ENCODE results near the gene IGBP1. TPM values are rescaled to one million over a fixed set of nuclear protein-coding genes. Genes with fewer than 3 reads are reported as not detected.
A peak's percentile ranks its signal among the peaks of the same experiment; 100 is the strongest.

IGBP1 gene
- total and polyA plus RNA-seq, 4 donors: 34.4 to 78.1 (median 52.5) TPM

DNA sequence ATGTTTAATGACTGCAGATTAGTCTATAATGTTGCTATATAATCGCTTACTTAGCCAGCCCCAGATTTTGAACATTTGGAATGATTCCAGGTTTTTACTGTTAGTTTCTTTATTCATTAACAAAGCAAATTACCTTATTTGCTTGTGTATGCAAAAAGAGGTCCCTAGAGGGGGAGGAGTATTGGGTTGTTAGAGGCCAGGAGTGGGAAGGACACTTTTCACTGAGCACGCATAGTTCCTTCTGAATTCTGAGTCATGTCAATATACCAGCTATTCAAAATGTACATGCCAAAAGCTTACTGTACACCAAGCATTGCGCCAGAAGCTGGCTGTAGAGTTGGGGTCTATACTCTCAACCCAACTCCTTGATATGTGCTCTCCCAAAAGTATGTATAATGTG, 39.0 kb downstream of the IGBP1 start:
- ATAC-seq (ENCODE audit: low FRiP score): no peak
- no peaks in the 10 kb centered on the region for H3K9me3 ChIP-seq (ENCODE audit: control insufficient read depth, low read length)
- 78 to 92% methylated on average over 3 of the region's 3 CpGs for WGBS, 2 donors
- H3K4me3 ChIP-seq (ENCODE audit: low read length in 2 of 2): no peak overlapping the region
- intact Hi-C loops (cut with DNase I): no loop called here
- no peaks in the 10 kb centered on the region for H3K27me3 ChIP-seq (ENCODE audit: control insufficient read depth in 1 of 2, insufficient read depth in 2 of 2, low read length in 1 of 2)
- H3K36me3 ChIP-seq (ENCODE audit: control insufficient read depth in 1 of 2, insufficient read depth in 2 of 2, low read length in 1 of 2): no peaks in the 10 kb centered on the region
- no peak overlapping the region for H3K27ac ChIP-seq (ENCODE audit: low read depth in 1 of 2, low read length in 2 of 2)
- no peaks in the 10 kb centered on the region for H3K4me1 ChIP-seq (ENCODE audit: control insufficient read depth in 1 of 2, insufficient read depth in 2 of 2, low read length in 2 of 2)
- no peak for DNase-seq

DNA sequence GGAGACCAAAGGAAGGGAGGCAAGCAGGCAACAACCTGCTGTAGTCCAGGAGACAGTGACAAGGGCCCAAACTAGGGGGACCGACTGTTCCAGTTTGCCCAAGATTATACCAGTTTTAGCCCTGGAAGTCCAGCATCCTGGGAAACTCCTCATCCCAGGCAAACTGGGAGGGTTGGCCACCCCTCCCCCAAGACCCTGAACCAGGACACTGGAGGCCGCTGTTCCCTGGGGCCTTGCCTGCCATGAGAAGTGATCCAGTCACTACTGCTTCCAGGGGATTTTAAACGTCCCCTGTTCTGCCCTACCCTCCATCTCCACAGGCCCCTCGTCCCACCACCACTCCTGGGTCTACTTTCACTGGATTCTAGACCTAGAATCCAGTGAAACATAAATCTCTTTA, 39.7 kb downstream of the IGBP1 start:
- Histone ChIP-seq H3K4me3 (ENCODE audit: low read length in 2 of 2) (no peak overlapping the region), H3K27ac (ENCODE audit: low read depth in 1 of 2, low read length in 2 of 2) (no peak overlapping the region), H3K36me3 (ENCODE audit: control insufficient read depth in 1 of 2, insufficient read depth in 2 of 2, low read length in 1 of 2) (no peaks in the 10 kb centered on the region), H3K27me3 (ENCODE audit: control insufficient read depth in 1 of 2, insufficient read depth in 2 of 2, low read length in 1 of 2) (no peaks in the 10 kb centered on the region), H3K9me3 (ENCODE audit: control insufficient read depth, low read length) (no peaks in the 10 kb centered on the region), H3K4me1 (ENCODE audit: control insufficient read depth in 1 of 2, insufficient read depth in 2 of 2, low read length in 2 of 2) (no peaks in the 10 kb centered on the region)
- intact Hi-C loops (cut with DNase I): no loop called here
- DNase-seq (no peak), ATAC-seq (ENCODE audit: low FRiP score) (no peak)
- 57 to 83% methylated on average over 4 of the region's 4 CpGs for WGBS, 2 donors

GRCh38 chrX:70174754-70175153, 41.5 kb downstream of the IGBP1 start:
- DNase-seq: no peak
- Histone ChIP-seq H3K9me3 (ENCODE audit: control insufficient read depth, low read length) (no peaks in the 10 kb centered on the region), H3K27me3 (ENCODE audit: control insufficient read depth in 1 of 2, insufficient read depth in 2 of 2, low read length in 1 of 2) (no peaks in the 10 kb centered on the region), H3K4me1 (ENCODE audit: control insufficient read depth in 1 of 2, insufficient read depth in 2 of 2, low read length in 2 of 2) (no peaks in the 10 kb centered on the region), H3K4me3 (ENCODE audit: low read length in 2 of 2) (no peak overlapping the region), H3K36me3 (ENCODE audit: control insufficient read depth in 1 of 2, insufficient read depth in 2 of 2, low read length in 1 of 2) (no peaks in the 10 kb centered on the region), H3K27ac (ENCODE audit: low read depth in 1 of 2, low read length in 2 of 2) (no peak overlapping the region)
- no peak for ATAC-seq (ENCODE audit: low FRiP score)
- intact Hi-C loops (cut with DNase I): no loop called here
- 26 to 30% methylated on average over 4 of the region's 4 CpGs for WGBS, 2 donors

DNA sequence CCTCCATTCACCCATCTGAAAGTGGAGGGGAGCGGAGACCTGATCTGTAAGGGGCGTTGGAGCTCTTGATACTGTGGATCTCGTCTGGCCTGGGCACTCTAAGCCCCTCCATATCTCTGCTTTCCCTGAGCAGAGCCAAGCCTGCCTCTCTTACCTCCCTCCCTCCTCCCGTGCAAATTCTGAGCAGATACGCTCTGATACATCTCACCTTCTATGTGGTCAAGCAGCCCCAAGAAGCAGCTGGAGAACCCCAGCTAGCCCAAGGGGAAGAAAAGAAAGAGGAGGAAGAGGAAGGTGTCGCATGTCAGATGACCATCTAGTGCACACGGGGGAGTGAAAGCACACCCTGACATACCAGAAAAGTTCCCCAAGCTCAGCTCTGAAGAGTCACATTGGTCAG, 42.1 kb downstream of the IGBP1 start:
- ATAC-seq (ENCODE audit: low FRiP score): no peak
- Histone ChIP-seq H3K27ac (ENCODE audit: low read depth in 1 of 2, low read length in 2 of 2) (no peak overlapping the region), H3K36me3 (ENCODE audit: control insufficient read depth in 1 of 2, insufficient read depth in 2 of 2, low read length in 1 of 2) (no peaks in the 10 kb centered on the region), H3K4me1 (ENCODE audit: control insufficient read depth in 1 of 2, insufficient read depth in 2 of 2, low read length in 2 of 2) (no peaks in the 10 kb centered on the region), H3K4me3 (ENCODE audit: low read length in 2 of 2) (no peak overlapping the region), H3K9me3 (ENCODE audit: control insufficient read depth, low read length) (no peaks in the 10 kb centered on the region), H3K27me3 (ENCODE audit: control insufficient read depth in 1 of 2, insufficient read depth in 2 of 2, low read length in 1 of 2) (no peaks in the 10 kb centered on the region)
- no peak for DNase-seq
- intact Hi-C loops (cut with DNase I): no loop called here
- WGBS, 2 donors: 79 to 85% methylated on average over 7 of the region's 7 CpGs

DNA sequence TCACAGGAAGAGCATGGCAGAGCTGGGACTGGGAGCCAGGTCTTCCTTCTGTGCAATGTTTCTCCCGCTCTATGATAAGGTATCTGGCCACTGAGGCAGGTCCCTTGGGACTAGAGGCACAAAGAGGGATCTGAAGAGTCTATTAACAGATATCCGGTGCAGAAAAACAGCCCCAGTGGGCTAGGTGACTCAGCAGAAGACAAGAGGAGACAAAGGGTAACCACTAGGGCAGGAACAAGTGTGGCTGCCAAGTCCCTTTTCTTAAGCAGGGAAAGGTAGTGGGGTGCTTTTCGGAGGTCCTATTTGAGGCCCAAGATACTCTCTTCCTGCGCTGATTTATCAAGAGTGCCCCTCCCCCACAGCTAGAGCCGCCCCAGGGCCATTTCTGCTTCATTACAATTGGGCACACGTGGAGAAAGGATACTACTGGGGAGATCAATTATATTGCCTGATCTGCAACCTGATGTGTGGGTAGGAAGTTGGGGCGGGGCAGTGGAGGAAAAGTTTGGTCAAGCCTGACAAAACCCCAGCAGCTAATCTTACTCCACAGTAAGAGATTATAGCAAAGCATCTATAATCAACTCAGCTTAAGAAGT, 43.8 kb downstream of the IGBP1 start, which contains the start of gene DGAT2L6:
Gene DGAT2L6, plus strand, starts transcription at position 546 of the 596 bp plus-strand sequence. CDS start 100 bp downstream, outside the sequence.
- Histone ChIP-seq H3K27ac (ENCODE audit: low read depth in 1 of 2, low read length in 2 of 2) (no peak within 1 kb of the TSS), H3K36me3 (ENCODE audit: control insufficient read depth in 1 of 2, insufficient read depth in 2 of 2, low read length in 1 of 2) (no peaks in the 10 kb centered on the region), H3K9me3 (ENCODE audit: control insufficient read depth, low read length) (no peaks in the 10 kb centered on the region), H3K4me1 (ENCODE audit: control insufficient read depth in 1 of 2, insufficient read depth in 2 of 2, low read length in 2 of 2) (no peaks in the 10 kb centered on the region), H3K4me3 (ENCODE audit: low read length in 2 of 2) (no peak within 1 kb of the TSS), H3K27me3 (ENCODE audit: control insufficient read depth in 1 of 2, insufficient read depth in 2 of 2, low read length in 1 of 2) (no peaks in the 10 kb centered on the region)
- intact Hi-C loops (cut with DNase I): no loop called here
- no peak for ATAC-seq (ENCODE audit: low FRiP score)
- no peak for DNase-seq
- WGBS, 2 donors: 61 to 77% methylated on average over 7 of the region's 7 CpGs

GRCh38 chrX:70183091-70183490, 49.8 kb downstream of the IGBP1 start:
- no peaks in the 10 kb centered on the region for H3K27me3 ChIP-seq (ENCODE audit: control insufficient read depth in 1 of 2, insufficient read depth in 2 of 2, low read length in 1 of 2)
- no peak for DNase-seq
- no peaks in the 10 kb centered on the region for H3K9me3 ChIP-seq (ENCODE audit: control insufficient read depth, low read length)
- WGBS, 2 donors: 64 to 77% methylated on average over 5 of the region's 5 CpGs
- H3K4me1 ChIP-seq (ENCODE audit: control insufficient read depth in 1 of 2, insufficient read depth in 2 of 2, low read length in 2 of 2): no peaks in the 10 kb centered on the region
- no peak overlapping the region for H3K4me3 ChIP-seq (ENCODE audit: low read length in 2 of 2)
- no peaks in the 10 kb centered on the region for H3K36me3 ChIP-seq (ENCODE audit: control insufficient read depth in 1 of 2, insufficient read depth in 2 of 2, low read length in 1 of 2)
- H3K27ac ChIP-seq (ENCODE audit: low read depth in 1 of 2, low read length in 2 of 2): no peak overlapping the region
- intact Hi-C loops (cut with DNase I): no loop called here
- ATAC-seq (ENCODE audit: low FRiP score): no peak

DNA sequence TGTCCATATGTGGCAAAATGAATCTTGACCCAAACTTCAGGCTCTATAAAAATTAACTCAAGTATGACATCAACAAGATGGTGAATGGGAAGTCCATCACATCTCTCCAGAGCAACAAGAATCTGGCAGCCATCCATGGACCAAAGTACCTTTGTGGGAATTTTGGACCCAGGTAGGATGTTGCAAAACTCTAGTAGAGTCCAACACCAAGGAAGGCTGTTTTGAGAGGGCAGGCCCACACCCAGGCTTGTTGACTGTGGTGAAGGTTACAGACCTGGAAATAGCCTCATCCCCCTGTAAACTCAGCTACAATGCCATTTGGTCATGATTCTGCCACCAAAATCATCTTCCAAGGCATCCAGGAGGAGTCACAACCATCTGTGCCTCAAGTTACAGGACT, 57.0 kb downstream of the IGBP1 start:
- Histone ChIP-seq H3K4me1 (ENCODE audit: control insufficient read depth in 1 of 2, insufficient read depth in 2 of 2, low read length in 2 of 2) (no peaks in the 10 kb centered on the region), H3K27ac (ENCODE audit: low read depth in 1 of 2, low read length in 2 of 2) (no peak overlapping the region), H3K4me3 (ENCODE audit: low read length in 2 of 2) (no peak overlapping the region), H3K9me3 (ENCODE audit: control insufficient read depth, low read length) (no peaks in the 10 kb centered on the region), H3K36me3 (ENCODE audit: control insufficient read depth in 1 of 2, insufficient read depth in 2 of 2, low read length in 1 of 2) (no peaks in the 10 kb centered on the region), H3K27me3 (ENCODE audit: control insufficient read depth in 1 of 2, insufficient read depth in 2 of 2, low read length in 1 of 2) (no peaks in the 10 kb centered on the region)
- no peak for DNase-seq
- no peak for ATAC-seq (ENCODE audit: low FRiP score)
- intact Hi-C loops (cut with DNase I): no loop called here

- no peak overlapping the region for H3K4me3 ChIP-seq (ENCODE audit: low read length in 2 of 2)
- 12 to 20% methylated on average over 12 of the region's 12 CpGs for WGBS, 2 donors
- ATAC-seq (ENCODE audit: low FRiP score) (peak; percentile 63), DNase-seq (peak in 1 of 2 donors; percentile 56)
- H3K36me3 ChIP-seq (ENCODE audit: control insufficient read depth in 1 of 2, insufficient read depth in 2 of 2, low read length in 1 of 2): no peaks in the 10 kb centered on the region
- no peak overlapping the region for H3K27ac ChIP-seq (ENCODE audit: low read depth in 1 of 2, low read length in 2 of 2)
- no peaks in the 10 kb centered on the region for H3K27me3 ChIP-seq (ENCODE audit: control insufficient read depth in 1 of 2, insufficient read depth in 2 of 2, low read length in 1 of 2)
- intact Hi-C loops (cut with DNase I): no loop called here
- no peaks in the 10 kb centered on the region for H3K4me1 ChIP-seq (ENCODE audit: control insufficient read depth in 1 of 2, insufficient read depth in 2 of 2, low read length in 2 of 2)
- H3K9me3 ChIP-seq (ENCODE audit: control insufficient read depth, low read length): no peaks in the 10 kb centered on the region
Measured at GRCh38 chrX:70196961-70197720, 63.9 kb downstream of the IGBP1 start.

- H3K27me3 ChIP-seq (ENCODE audit: control insufficient read depth in 1 of 2, insufficient read depth in 2 of 2, low read length in 1 of 2): no peaks in the 10 kb centered on the region
- WGBS, 2 donors: 81 to 83% methylated on average over 5 of the region's 5 CpGs
Measured at GRCh38 chrX:70201732-70202131, 68.5 kb downstream of the IGBP1 start.

More at GRCh38 chrX:70201732-70202131, 68.5 kb downstream of the IGBP1 start:
- ATAC-seq (ENCODE audit: low FRiP score) (no peak), DNase-seq (no peak)
- H3K4me1 ChIP-seq (ENCODE audit: control insufficient read depth in 1 of 2, insufficient read depth in 2 of 2, low read length in 2 of 2): no peaks in the 10 kb centered on the region
- H3K36me3 ChIP-seq (ENCODE audit: control insufficient read depth in 1 of 2, insufficient read depth in 2 of 2, low read length in 1 of 2): no peaks in the 10 kb centered on the region
- H3K9me3 ChIP-seq (ENCODE audit: control insufficient read depth, low read length): no peaks in the 10 kb centered on the region
- intact Hi-C loops (cut with DNase I): no loop called here
- no peak overlapping the region for H3K27ac ChIP-seq (ENCODE audit: low read depth in 1 of 2, low read length in 2 of 2)
- no peak overlapping the region for H3K4me3 ChIP-seq (ENCODE audit: low read length in 2 of 2)
